ENCODE data around the gene PPP1R37. TPM values are rescaled to one million over a fixed set of nuclear protein-coding genes. Genes with fewer than 3 reads are reported as not detected.

The PPP1R37 gene
- total and polyA plus RNA-seq, 2 of the 13 experiments (the other 11 are each of a cell fraction or from before 2014, with no cell fraction given): 9.0 to 14.3 TPM

DNA sequence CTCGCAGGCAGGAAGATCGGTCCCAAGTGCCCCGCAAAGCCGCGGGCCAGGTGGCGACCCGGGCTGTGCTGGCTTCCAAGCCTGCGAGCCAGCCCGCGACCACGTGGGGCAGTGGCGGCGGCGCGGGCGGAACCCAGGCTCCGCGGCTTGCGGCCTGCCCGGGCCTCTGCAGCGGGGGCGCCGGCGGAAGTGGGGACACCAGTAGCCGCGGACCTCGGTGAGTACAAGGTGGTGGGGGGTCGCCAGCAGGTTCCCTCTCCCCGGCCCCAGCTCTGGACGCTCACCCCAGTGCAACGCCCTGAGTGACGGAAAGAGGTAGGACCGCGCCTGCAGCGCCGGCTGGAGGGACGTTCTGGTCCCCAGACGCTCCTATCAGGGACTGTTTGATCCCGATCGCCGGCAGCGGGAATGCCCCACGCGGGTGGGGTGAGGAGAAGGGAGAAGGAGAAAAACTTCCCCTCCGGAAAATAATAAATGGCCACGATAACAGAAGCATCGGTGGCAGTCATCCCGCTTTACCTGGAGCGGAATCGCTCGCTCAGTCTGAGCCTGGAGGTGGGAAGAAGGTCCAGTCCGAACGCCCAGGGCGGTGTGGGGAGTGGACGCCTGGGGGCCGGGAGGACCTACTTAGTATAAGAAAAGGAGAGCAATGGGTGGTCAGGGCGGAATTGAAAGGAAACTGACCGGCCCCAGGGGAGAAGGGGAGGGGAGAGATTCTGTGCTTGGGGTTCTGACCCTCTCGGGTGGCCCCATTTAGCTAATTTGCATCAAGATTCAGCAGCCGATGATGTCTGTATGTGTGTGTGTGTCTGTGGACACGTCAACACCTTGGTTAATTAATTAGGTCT lies 13.7 kb upstream of the PPP1R37 start, which contains the start of gene GEMIN7 (continued):
- TF ChIP-seq, protein P1, sequence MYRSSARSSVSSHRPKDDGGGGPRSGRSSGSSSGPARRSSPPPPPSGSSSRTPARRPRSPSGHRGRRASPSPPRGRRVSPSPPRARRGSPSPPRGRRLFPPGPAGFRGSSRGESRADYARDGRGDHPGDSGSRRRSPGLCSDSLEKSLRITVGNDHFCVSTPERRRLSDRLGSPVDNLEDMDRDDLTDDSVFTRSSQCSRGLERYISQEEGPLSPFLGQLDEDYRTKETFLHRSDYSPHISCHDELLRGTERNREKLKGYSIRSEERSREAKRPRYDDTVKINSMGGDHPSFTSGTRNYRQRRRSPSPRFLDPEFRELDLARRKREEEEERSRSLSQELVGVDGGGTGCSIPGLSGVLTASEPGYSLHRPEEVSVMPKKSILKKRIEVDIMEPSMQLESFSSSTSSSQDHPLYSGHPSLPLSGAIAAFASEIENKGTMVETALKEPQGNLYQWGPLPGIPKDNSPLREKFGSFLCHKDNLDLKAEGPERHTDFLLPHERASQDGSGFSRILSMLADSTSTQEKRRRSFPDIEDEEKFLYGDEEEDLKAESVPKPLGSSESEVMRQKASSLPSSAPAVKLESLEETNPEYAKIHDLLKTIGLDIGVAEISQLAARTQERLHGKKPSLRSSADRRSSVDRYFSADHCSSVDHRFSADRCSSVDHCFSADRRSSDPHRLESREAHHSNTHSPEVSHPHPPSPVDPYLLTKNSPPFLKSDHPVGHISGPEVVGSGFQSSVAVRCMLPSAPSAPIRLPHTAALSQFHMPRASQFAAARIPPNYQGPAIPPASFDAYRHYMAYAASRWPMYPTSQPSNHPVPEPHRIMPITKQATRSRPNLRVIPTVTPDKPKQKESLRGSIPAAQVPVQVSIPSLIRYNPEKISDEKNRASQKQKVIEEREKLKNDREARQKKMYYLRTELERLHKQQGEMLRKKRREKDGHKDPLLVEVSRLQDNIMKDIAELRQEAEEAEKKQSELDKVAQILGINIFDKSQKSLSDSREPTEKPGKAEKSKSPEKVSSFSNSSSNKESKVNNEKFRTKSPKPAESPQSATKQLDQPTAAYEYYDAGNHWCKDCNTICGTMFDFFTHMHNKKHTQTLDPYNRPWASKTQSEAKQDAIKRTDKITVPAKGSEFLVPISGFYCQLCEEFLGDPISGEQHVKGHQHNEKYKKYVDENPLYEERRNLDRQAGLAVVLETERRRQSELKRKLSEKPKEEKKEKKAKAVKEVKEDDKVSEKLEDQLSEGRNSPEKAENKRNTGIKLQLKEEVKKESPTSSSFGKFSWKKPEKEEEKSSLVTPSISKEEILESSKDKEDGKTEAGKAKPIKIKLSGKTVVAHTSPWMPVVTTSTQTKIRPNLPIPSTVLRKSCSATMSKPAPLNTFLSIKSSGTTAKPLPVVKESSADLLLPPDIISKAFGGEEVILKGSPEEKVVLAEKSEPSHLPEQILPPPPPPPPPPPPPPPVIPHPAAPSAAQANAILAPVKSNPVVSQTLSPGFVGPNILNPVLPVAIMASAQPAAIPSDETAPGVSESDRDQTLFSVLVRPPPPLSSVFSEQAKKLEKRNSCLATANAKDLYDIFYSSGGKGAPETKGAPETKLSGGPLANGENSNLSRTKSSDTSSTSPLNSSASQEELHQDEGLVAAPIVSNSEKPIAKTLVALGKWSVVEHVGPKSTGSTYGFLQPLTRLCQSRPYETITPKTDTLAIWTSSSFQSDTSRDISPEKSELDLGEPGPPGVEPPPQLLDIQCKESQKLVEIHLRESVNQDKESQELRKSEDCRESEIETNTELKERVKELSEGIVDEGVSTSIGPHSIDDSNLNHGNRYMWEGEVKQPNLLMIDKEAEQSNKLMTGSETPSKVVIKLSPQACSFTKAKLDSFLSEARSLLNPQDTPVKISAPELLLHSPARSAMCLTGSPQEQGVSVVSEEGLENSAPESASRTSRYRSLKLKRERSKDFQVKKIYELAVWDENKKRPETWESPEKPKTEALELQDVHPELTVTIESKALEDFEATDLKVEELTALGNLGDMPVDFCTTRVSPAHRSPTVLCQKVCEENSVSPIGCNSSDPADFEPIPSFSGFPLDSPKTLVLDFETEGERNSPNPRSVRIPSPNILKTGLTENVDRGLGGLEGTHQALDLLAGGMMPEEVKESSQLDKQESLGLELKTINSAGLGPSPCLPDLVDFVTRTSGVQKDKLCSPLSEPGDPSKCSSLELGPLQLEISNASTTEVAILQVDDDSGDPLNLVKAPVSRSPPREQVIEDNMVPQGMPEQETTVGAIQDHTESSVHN (CRISPR knock-in tag; IDR thresholded peaks at IDR 0.05): no peak
- no peak for TF ChIP-seq SSRP1 (CRISPR knock-in tag; IDR thresholded peaks at IDR 0.05)
- peak; percentile 90 for TF ChIP-seq SIN3A (IDR thresholded peaks at IDR 0.05; ENCODE audit: borderline replicate concordance, low read depth, low read length)
- TF ChIP-seq POGZ (CRISPR knock-in tag; IDR thresholded peaks at IDR 0.05): peak; percentile 77
- TF ChIP-seq CCAR2 (optimal IDR thresholded peaks at IDR 0.05; ENCODE audit: low read depth, low read length): peak; percentile 33
- TF ChIP-seq SP1 (IDR thresholded peaks at IDR 0.05): no peak
- peak; percentile 69 for TF ChIP-seq SP1 (CRISPR knock-in tag; IDR thresholded peaks at IDR 0.05)
- 0 out of 2 replicates have a peak, but pooled peaks have one; percentile 80 for TF ChIP-seq ZNF431 (CRISPR knock-in tag; IDR thresholded peaks at IDR 0.05; ENCODE audit: borderline replicate concordance, low read depth)
- peak; percentile 90 for TF ChIP-seq ZNF331 (CRISPR knock-in tag; IDR thresholded peaks at IDR 0.05)
- no peak for TF ChIP-seq NCOR1 (IDR thresholded peaks at IDR 0.05; ENCODE audit: borderline replicate concordance, low read length)
- no peak for TF ChIP-seq EZH2 (conservative IDR thresholded peaks at IDR 0.05; ENCODE audit: low read depth, low read length)
- no peak for TF ChIP-seq NBN (conservative IDR thresholded peaks at IDR 0.05)
- TF ChIP-seq SKI (IDR thresholded peaks at IDR 0.05; ENCODE audit: partially characterized antibody): peak; percentile 77
- peak; percentile 82 for TF ChIP-seq MAZ (IDR thresholded peaks at IDR 0.05; ENCODE audit: borderline replicate concordance, low read depth, low read length)
- TF ChIP-seq MAZ (CRISPR knock-in tag; IDR thresholded peaks at IDR 0.05; ENCODE audit: low read depth): peak; percentile 96
- TF ChIP-seq, protein P2, sequence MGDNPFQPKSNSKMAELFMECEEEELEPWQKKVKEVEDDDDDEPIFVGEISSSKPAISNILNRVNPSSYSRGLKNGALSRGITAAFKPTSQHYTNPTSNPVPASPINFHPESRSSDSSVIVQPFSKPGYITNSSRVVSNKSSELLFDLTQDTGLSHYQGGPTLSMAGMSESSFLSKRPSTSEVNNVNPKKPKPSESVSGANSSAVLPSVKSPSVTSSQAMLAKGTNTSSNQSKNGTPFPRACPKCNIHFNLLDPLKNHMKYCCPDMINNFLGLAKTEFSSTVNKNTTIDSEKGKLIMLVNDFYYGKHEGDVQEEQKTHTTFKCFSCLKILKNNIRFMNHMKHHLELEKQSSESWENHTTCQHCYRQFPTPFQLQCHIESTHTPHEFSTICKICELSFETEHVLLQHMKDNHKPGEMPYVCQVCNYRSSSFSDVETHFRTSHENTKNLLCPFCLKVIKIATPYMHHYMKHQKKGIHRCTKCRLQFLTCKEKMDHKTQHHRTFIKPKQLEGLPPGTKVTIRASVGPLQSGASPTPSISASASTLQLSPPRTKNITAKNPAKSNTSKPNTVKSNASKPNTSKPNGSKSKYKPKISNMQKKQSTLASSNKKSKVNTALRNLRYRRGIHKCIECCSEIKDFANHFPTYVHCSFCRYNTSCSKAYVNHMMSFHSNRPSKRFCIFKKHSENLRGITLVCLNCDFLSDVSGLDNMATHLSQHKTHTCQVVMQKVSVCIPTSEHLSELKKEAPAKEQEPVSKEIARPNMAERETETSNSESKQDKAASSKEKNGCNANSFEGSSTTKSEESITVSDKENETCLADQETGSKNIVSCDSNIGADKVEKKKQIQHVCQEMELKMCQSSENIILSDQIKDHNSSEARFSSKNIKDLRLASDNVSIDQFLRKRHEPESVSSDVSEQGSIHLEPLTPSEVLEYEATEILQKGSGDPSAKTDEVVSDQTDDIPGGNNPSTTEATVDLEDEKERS (CRISPR knock-in tag; IDR thresholded peaks at IDR 0.05): no peak
- peak; percentile 92; the same call in 1 of the 2 replicates for TF ChIP-seq HOXD1 (CRISPR knock-in tag; IDR thresholded peaks at IDR 0.05)
- no peak; the same call in 1 of the 2 replicates for TF ChIP-seq ZNF367 (CRISPR knock-in tag; IDR thresholded peaks at IDR 0.05; ENCODE audit: borderline replicate concordance)
- TF ChIP-seq RFX5 (IDR thresholded peaks at IDR 0.05; ENCODE audit: low read depth, low read length): no peak
- TF ChIP-seq ZKSCAN5 (CRISPR knock-in tag; IDR thresholded peaks at IDR 0.05): no peak

Data from HepG2 (cell line).